ENCODE measurements around the gene CAMK2G.
"Not testable (repeated sequence)": the region's sequence is repeated elsewhere in the genome, so short reads cannot be mapped to it uniquely, and the experiment has no call there.

Gene CAMK2G

DNA sequence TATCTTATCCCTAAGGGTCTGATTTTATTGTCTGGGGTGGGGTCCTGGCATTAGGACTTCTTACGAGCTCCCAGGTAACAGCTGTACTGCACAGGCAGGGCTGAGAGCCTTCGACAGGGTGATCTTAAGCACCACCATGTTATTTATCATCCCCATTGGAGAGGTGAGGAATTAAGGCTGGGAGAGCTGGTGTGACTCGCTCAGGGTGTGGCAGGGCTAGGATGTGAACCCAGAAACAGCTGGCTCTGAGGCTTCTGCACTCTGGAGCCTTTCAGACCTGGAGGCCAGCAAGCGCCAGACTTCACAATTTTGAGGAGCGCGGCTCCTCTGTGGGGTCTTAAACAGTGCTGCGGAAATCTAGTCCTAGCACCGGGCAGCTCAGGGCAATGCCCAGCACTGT, 35.5 kb downstream of the CAMK2G start:
- H3K36me3 Mint-ChIP-seq (ENCODE audit: low read depth), result peaks cover 82% of the 10 kb centered on the region
- no peak for DNase-seq
- H3K9me3 Mint-ChIP-seq, result no peaks in the 10 kb centered on the region
- no peaks in the 10 kb centered on the region for H3K4me1 Mint-ChIP-seq (ENCODE audit: low read depth)
- H3K27me3 Mint-ChIP-seq, result no peaks in the 10 kb centered on the region
- H3K27ac Mint-ChIP-seq, result no peak overlapping the region
- H3K4me3 Mint-ChIP-seq, result no peak overlapping the region

DNA sequence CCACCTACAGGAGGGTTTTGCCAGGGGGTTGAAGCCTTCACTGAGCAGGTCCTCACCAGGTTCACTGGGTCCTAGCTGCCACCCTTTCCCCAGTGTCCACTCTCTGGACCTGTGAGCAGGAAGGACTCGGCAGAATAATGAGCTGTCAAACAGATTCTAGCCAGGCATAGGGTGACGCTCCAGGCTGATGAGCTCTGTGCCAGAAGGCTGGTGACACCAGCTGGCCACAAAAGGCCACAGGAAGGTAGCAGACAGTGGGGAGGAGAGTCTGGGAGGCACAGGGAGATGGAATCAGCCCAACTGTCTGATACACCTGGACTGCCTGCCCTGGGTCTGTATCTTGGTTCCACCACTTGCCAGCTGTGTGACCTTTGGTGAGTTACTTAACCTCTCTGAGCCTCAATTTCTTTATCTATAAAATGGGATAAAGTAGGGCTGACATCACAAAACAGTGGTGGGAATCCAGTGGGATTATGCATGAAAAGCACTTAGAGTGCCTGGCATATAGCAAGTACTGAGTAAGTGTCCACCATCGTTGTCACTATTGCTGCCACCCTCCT, 36.3 kb downstream of the CAMK2G start:
- Mint-ChIP-seq H3K27me3 (no peaks in the 10 kb centered on the region), H3K36me3 (ENCODE audit: low read depth) (peaks cover 74% of the 10 kb centered on the region), H3K9me3 (no peaks in the 10 kb centered on the region), H3K4me3 (no peak overlapping the region), H3K27ac (no peak overlapping the region), H3K4me1 (ENCODE audit: low read depth) (no peaks in the 10 kb centered on the region)
- no peak for DNase-seq

DNA sequence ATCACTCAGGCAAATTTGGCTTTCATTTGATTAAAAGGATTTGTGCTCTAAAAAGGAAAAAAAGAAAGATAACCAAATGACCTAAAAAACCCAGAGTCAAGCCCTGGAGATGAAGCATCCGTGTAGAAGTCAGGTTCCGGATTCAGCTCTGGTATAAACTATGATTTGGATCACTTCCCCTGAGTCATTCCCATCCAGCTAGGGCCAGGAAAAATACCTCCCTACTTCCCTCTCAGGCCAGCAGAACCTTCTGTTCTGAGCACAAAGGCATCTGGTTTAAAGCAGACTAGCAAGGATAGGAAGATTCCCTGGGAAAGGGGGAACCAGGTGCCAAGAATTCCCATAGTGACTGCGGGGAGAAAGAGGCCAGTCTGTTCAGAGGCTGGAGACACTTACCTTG, 37.3 kb downstream of the CAMK2G start:
- Mint-ChIP-seq H3K27me3 (no peaks in the 10 kb centered on the region), H3K27ac (no peak overlapping the region)
- no peak for DNase-seq

GRCh38 chr10:73836427-73836980, 37.9 kb downstream of the CAMK2G start:
- no peaks in the 10 kb centered on the region for H3K9me3 Mint-ChIP-seq
- no peaks in the 10 kb centered on the region for H3K4me1 Mint-ChIP-seq (ENCODE audit: low read depth)
- no peak overlapping the region for H3K4me3 Mint-ChIP-seq
- peaks cover 59% of the 10 kb centered on the region for H3K36me3 Mint-ChIP-seq (ENCODE audit: low read depth)
- no peaks in the 10 kb centered on the region for H3K27me3 Mint-ChIP-seq
- no peak overlapping the region for H3K27ac Mint-ChIP-seq
- no peak for DNase-seq

More for the DNA sequence above, 37.3 kb downstream of the CAMK2G start:
- H3K4me3 Mint-ChIP-seq, result no peak overlapping the region
- H3K4me1 Mint-ChIP-seq (ENCODE audit: low read depth), result no peaks in the 10 kb centered on the region
- H3K36me3 Mint-ChIP-seq (ENCODE audit: low read depth), result peaks cover 64% of the 10 kb centered on the region
- no peaks in the 10 kb centered on the region for H3K9me3 Mint-ChIP-seq

DNA sequence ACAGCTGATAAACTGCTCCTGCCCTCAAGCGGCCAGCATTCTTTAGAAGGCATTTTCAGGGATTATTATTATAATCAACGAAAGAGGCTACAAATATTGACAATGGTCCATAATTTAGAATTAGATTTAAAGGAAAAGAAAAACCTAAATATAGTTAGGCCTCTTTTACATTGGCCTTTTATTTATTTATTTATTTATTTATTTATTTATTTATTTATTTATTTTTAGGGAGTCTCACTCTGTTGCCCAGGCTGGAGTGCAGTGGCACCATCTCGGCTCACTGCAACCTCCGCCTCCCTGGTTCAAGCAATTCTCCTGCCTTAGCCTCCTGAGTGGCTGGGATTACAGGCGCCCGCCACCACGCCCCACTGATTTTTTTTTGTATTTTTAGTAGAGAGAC, 45.3 kb downstream of the CAMK2G start:
- not testable (repeated sequence) for DNase-seq; H3K27me3 Mint-ChIP-seq; H3K9me3 Mint-ChIP-seq; H3K4me3 Mint-ChIP-seq; H3K4me1 Mint-ChIP-seq (ENCODE audit: low read depth); H3K27ac Mint-ChIP-seq
- peaks cover 38% of the 10 kb centered on the region for H3K36me3 Mint-ChIP-seq (ENCODE audit: low read depth)

DNA sequence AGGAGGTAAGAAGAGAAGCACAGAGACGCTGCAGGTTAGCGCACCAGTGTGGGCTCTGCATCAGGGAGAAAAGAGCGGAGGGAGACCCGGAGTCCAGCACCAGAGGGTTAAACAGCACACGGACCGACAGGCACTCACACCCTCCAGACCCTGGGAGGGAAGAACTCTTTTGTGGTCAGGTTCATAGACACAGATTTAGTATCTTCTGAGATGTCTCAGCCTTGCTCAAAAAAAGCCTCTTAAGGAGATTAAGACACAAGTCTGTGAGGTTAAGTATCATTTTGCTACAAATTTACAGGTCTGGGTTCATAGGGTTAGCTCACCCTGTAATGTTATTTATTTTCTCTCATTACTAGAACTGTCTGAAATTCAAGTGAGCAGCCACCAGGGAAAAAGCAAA, 46.2 kb downstream of the CAMK2G start:
- H3K27ac Mint-ChIP-seq, result peak overlapping the region; percentile 45
- H3K4me3 Mint-ChIP-seq, result no peak overlapping the region
- peaks cover 48% of the 10 kb centered on the region for H3K36me3 Mint-ChIP-seq (ENCODE audit: low read depth)

GRCh38 chr10:73827346-73828089, 46.8 kb downstream of the CAMK2G start:
- DNase-seq, result no peak
- Mint-ChIP-seq H3K9me3 (no peaks in the 10 kb centered on the region), H3K36me3 (ENCODE audit: low read depth) (peaks cover 51% of the 10 kb centered on the region), H3K4me1 (ENCODE audit: low read depth) (no peaks in the 10 kb centered on the region), H3K4me3 (no peak overlapping the region), H3K27ac (peak overlapping the region; percentile 45), H3K27me3 (no peaks in the 10 kb centered on the region)

More for the DNA sequence above, 46.2 kb downstream of the CAMK2G start:
- Mint-ChIP-seq H3K27me3 (no peaks in the 10 kb centered on the region), H3K4me1 (ENCODE audit: low read depth) (no peaks in the 10 kb centered on the region), H3K9me3 (no peaks in the 10 kb centered on the region)
- no peak for DNase-seq

DNA sequence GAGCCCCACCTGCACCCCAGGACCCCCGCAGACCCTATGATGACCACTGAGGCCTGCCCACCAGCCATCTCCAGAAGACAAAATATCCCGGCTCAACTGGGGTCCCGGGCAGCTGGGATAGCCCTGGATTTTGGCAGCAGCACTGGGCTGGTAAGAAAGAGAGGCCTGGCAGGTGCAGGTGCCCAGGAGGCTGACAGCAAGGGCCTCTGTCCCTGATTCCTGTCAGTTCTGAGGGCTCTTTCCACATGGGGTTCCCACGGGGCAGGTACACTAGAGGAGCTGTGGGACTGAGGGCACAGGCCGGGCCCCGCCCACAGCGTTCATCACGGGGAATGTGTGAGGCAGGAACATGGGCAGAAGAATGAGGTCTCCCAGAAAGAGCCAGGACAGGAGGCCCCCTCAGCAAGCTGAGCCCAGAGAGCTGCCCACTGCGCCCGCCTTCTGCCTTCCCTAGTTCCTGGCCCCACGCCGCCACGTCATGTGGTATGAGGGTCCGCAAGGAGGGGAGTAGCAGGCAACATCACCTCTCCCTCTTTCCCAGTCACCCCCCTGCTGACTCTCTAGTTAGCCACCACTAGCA, 50.1 kb downstream of the CAMK2G start:
- H3K27ac Mint-ChIP-seq, result peak overlapping the region; percentile 38
- no peaks in the 10 kb centered on the region for H3K4me1 Mint-ChIP-seq (ENCODE audit: low read depth)
- no peak overlapping the region for H3K4me3 Mint-ChIP-seq
- peaks cover 67% of the 10 kb centered on the region for H3K36me3 Mint-ChIP-seq (ENCODE audit: low read depth)
- DNase-seq, result no peak
- H3K9me3 Mint-ChIP-seq, result no peaks in the 10 kb centered on the region
- no peaks in the 10 kb centered on the region for H3K27me3 Mint-ChIP-seq

DNA sequence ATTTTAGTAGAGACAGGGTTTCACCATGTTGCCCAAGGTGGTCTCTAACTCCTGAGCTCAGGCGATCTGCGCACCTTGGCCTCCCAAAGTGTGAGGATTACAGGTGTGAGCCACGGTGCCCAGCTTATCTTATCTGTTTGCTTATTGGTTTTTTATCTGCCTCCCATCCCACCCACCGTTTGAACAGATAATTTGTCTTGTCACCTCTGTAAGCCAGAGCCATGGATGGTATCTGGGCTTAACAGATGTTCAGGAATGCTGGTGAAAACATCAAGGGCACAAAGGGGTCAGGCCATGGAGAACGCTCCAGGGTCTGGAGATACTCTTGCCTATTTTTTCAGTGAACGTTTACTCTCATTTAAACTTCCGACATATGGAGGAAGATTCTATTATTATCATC, 51.0 kb downstream of the CAMK2G start:
- H3K27me3 Mint-ChIP-seq, result no peaks in the 10 kb centered on the region
- no peaks in the 10 kb centered on the region for H3K9me3 Mint-ChIP-seq
- peaks cover 66% of the 10 kb centered on the region for H3K36me3 Mint-ChIP-seq (ENCODE audit: low read depth)
- no peak overlapping the region for H3K4me3 Mint-ChIP-seq
- no peaks in the 10 kb centered on the region for H3K4me1 Mint-ChIP-seq (ENCODE audit: low read depth)
- H3K27ac Mint-ChIP-seq, result peak overlapping the region; percentile 2
- DNase-seq, result no peak

DNA sequence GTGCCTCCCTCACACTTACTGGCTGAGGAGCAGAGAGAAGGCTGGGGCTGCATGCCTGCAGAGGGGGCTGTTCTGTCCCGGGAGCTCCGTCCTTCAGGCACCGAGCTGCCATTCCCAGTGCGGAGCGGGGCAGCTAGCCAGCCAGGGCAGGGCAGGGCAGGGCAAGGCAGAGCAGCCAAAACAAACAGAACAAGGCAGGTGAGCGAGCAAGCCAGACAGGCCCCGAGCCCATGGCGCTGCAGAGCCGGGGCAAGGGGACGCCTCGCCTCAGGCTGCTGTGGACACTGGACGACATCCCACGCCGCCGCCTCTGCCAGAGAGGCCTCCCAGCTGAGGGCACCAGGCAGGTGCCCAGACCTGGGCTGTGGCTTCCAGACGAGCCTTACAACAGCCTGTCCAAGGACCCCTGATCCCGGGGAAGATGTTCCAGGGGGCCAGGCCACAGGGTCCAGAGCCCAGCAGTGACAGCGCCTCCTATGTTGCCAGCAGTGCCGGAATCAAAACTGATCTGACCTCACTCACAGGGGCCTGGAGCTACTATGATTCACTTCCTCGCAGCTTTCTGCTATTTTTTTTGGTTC, 54.8 kb downstream of the CAMK2G start:
- no peaks in the 10 kb centered on the region for H3K27me3 Mint-ChIP-seq
- H3K4me3 Mint-ChIP-seq, result no peak overlapping the region
- H3K27ac Mint-ChIP-seq, result no peak overlapping the region
- no peak for DNase-seq
- H3K9me3 Mint-ChIP-seq, result no peaks in the 10 kb centered on the region
- peaks cover 73% of the 10 kb centered on the region for H3K36me3 Mint-ChIP-seq (ENCODE audit: low read depth)
- no peaks in the 10 kb centered on the region for H3K4me1 Mint-ChIP-seq (ENCODE audit: low read depth)

GRCh38 chr10:73819081-73819480, 55.3 kb downstream of the CAMK2G start:
- no peaks in the 10 kb centered on the region for H3K27me3 Mint-ChIP-seq
- H3K4me3 Mint-ChIP-seq, result no peak overlapping the region
- DNase-seq, result no peak
- peak overlapping the region; percentile 65 for H3K27ac Mint-ChIP-seq
- H3K9me3 Mint-ChIP-seq, result no peaks in the 10 kb centered on the region
- H3K4me1 Mint-ChIP-seq (ENCODE audit: low read depth), result no peaks in the 10 kb centered on the region
- peaks cover 68% of the 10 kb centered on the region for H3K36me3 Mint-ChIP-seq (ENCODE audit: low read depth)

DNA sequence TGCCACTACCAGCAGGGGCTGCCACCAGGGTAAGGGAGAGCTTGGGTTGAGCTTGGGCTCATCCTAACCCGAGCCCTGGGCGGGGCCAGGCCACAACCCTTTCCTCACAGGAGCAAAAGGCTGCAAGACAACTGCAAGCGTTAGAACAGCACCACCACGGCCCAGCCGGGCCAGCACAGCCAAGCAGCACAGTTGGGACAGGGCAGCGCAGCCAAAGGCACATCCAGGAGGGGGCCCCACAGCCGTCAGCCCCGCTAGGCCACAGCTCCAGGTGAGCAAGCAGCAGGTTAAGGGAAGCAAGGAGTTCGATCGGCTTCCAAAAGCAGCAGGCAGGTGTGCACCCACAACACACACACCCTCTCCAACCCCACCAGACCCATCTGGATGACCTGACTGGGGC, 56.0 kb downstream of the CAMK2G start:
- Mint-ChIP-seq H3K36me3 (ENCODE audit: low read depth) (peaks cover 67% of the 10 kb centered on the region), H3K9me3 (no peaks in the 10 kb centered on the region), H3K4me3 (no peak overlapping the region), H3K4me1 (ENCODE audit: low read depth) (no peaks in the 10 kb centered on the region), H3K27ac (no peak overlapping the region), H3K27me3 (no peaks in the 10 kb centered on the region)
- DNase-seq, result no peak

GRCh38 chr10:73817826-73818225, 56.5 kb downstream of the CAMK2G start:
- H3K9me3 Mint-ChIP-seq, result no peaks in the 10 kb centered on the region
- H3K4me3 Mint-ChIP-seq, result no peak overlapping the region
- H3K36me3 Mint-ChIP-seq (ENCODE audit: low read depth), result peaks cover 69% of the 10 kb centered on the region
- no peak overlapping the region for H3K27ac Mint-ChIP-seq
- no peak for DNase-seq
- no peaks in the 10 kb centered on the region for H3K27me3 Mint-ChIP-seq
- H3K4me1 Mint-ChIP-seq (ENCODE audit: low read depth), result no peaks in the 10 kb centered on the region

GRCh38 chr10:73816917-73817729, 57.2 kb downstream of the CAMK2G start:
- Mint-ChIP-seq H3K27ac (peak overlapping the region; percentile 45), H3K9me3 (no peaks in the 10 kb centered on the region), H3K27me3 (no peaks in the 10 kb centered on the region), H3K4me3 (no peak overlapping the region), H3K36me3 (ENCODE audit: low read depth) (peaks cover 68% of the 10 kb centered on the region), H3K4me1 (ENCODE audit: low read depth) (peaks cover 2% of the 10 kb centered on the region)
- DNase-seq, result no peak
